Heart right ventricle (tissue), 16 donors: Measurements from ENCODE around the gene CLMP. TPM values are rescaled to one million over a fixed set of nuclear protein-coding genes. Genes with fewer than 3 reads are reported as not detected.
A peak's percentile ranks its signal among the peaks of the same experiment; 100 is the strongest.

Source experiments
- ATAC-seq, 8 donors: fragments of 200-7000 bp; cut with Tn5 transposase; one replicate each; pipeline ENCODE4 v1.9.1; 2020; ENCODE audit warnings: mild to moderate bottlenecking in 8 of 8, moderate library complexity in 8 of 8, moderate number of reproducible peaks in 1 of 8
- DNase-seq, 2 donors: peaks; one replicate each; pipeline ENCODE4 v3.0.0-alpha.2; 2020
- H3K27ac ChIP-seq, 10 donors: fragments of 200-600 bp; sonication (generic) in 2 of 10; one replicate each; pipeline versions ENCODE4 v1.5.0 to v1.8.0; 2020 to 2022; ENCODE audit warnings: mild to moderate bottlenecking in 3 of 10
- H3K27me3 ChIP-seq, 7 donors: fragments of 200-600 bp; one replicate each; pipeline ENCODE4 v1.8.0; 2021 to 2022; ENCODE audit warnings: mild to moderate bottlenecking in 2 of 7
- H3K36me3 ChIP-seq, 9 donors: fragments of 200-600 bp; sonication (generic) in 1 of 9; one replicate each; pipeline versions ENCODE4 v1.5.0 to v1.8.0; 2020 to 2022; ENCODE audit warnings: mild to moderate bottlenecking in 2 of 9
- H3K4me1 ChIP-seq, 9 donors: fragments of 200-600 bp; sonication (generic) in 1 of 9; one replicate each; pipeline versions ENCODE4 v1.5.0 to v1.8.0; 2020 to 2022; ENCODE audit warnings: mild to moderate bottlenecking in 4 of 9
- H3K4me3 ChIP-seq, 10 donors: fragments of 200-600 bp; sonication (generic) in 2 of 10; one replicate each; pipeline versions ENCODE4 v1.5.0 to v1.8.0; 2020 to 2022; ENCODE audit warnings: mild to moderate bottlenecking in 7 of 10, moderate library complexity in 2 of 10
- H3K9me3 ChIP-seq, 11 donors: fragments of 200-600 bp in 10 of 11; sonication (generic) in 2 of 11; one replicate each; pipeline versions ENCODE4 v1.5.0 to v1.8.0; 2013 to 2022; ENCODE audit warnings: mild to moderate bottlenecking in 2 of 11, control low read depth in 1 of 11, moderate library complexity in 1 of 11
- WGBS, 2 donors: extraction: QIAGEN DNeasy Blood & Tissue Kit; methylation state at CpG; one replicate each; pipeline ENCODE4 v1.1.7; 2013; ENCODE audit warnings: inconsistent platforms in 1 of 2; 5-methylcytosine and 5-hydroxymethylcytosine counted together
- intact Hi-C, 10 donors: fragments of 100-400 bp; cut with DNase I; formaldehyde crosslinking; loops; one replicate each; pipeline versions ENCODE4 v1.11.1 to v1.14.2; 2022
- polyA plus RNA-seq, 2 donors: library from polyadenylated mRNA; stranded (reverse); fragments of 200-250 nt; gene quantifications; one replicate each; pipeline ENCODE4 v1.2.3, GENCODE V29; 2013
- total RNA-seq, 10 donors: library from RNA; stranded (reverse); fragmentation: NEBNext Ultra II Directional in 3 of 10; extraction: Animal tissue kit (Norgen Biotek cat#: 25700) in 3 of 10; gene quantifications; one replicate each; pipeline versions ENCODE4 v1.2.1 to v1.2.4, GENCODE V29; 2021 to 2023
- TF ChIP-seq, protein P1 (sequence below), 9 donors: fragments of 200-600 bp; sonication (generic) in 2 of 9; IDR thresholded peaks; one replicate each; pipeline versions ENCODE4 v1.5.0 to v1.8.0; 2021 to 2022; ENCODE audit warnings: antibody characterized with exemption in 9 of 9, mild to moderate bottlenecking in 5 of 9, moderate library complexity in 1 of 9
- donor health status: Arrhythmogenic right ventricular cardiomyopathy.
- donor health status: ischemic (EF 13 %, LVEDD 7.1; RV severe dilation, severe dysfunction).
- donor health status: healthy with polysubstance abuse.
- donor health status: DM: no; HTN: yes; CAD: no.
- donor health status: DM: no; HTN: no; CAD: no.
- donor health status: ischemic (EF 25% LVEDD 6.9; RV normal size, moderate dysfunction).
- donor health status: ischemic (EF 25% LVEDD 5.7; RV mildly dilated, moderate dysfunction).
- donor health status: healthy.
- donor health status: DM: yes; HTN: yes; CAD: no.
- donor health status: Ischemic cardiomyopathy.
- donor health status: ischemic (EF 35%, LVEDD 5.7; RV mildly dilated, moderate dysfunction).
- donor health status: nonischemic (EF 11% LVEDD 7.7; RV severe dilation, severe dysfunction).
- donor health status: DM: yes; HTN: yes; CAD: no.
- donor health status: PGD.
- donor health status: ischemic (EF 29% LVEDD 5.4; RV normal size, mild dysfunction).
- donor health status: nonischemic (EF 23%, LVEDD 6.1; RV moderate dilation, normal function).

CLMP gene
- total and polyA plus RNA-seq, 12 donors, result 1.9 to 16.9 (median 5.2) TPM

DNA sequence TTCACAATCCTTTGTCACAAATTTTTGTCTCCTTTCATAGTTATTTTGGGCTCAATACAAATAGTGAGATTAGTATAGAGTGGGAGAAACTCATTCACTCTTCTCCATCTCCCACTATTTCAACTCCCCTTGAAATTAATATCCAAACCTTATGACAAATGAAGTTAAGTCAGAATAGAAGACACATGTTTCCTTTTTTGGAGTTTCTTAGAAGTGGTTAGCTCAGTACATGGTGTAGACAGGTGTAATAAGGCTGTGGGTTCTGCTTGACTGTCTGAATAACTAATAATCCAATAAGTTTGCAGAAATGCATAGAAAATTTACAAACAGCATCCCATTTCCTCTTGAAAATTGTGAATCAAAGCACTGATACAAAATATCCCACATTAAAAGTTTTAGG is 122.3 kb downstream of the CLMP start:
- Histone ChIP-seq H3K4me3 (no peak overlapping the region), H3K27ac (no peak overlapping the region), H3K9me3 (no peaks in the 10 kb centered on the region), H3K27me3 (no peaks in the 10 kb centered on the region), H3K4me1 (peaks cover 0 to 48% (median 0%) of the 10 kb centered on the region in 9 donors), H3K36me3 (peaks cover 0 to 18% (median 0%) of the 10 kb centered on the region in 9 donors)
- intact Hi-C loops, result no loop called here
- DNase-seq (no peak), ATAC-seq (no peak)
- TF ChIP-seq, protein P1, sequence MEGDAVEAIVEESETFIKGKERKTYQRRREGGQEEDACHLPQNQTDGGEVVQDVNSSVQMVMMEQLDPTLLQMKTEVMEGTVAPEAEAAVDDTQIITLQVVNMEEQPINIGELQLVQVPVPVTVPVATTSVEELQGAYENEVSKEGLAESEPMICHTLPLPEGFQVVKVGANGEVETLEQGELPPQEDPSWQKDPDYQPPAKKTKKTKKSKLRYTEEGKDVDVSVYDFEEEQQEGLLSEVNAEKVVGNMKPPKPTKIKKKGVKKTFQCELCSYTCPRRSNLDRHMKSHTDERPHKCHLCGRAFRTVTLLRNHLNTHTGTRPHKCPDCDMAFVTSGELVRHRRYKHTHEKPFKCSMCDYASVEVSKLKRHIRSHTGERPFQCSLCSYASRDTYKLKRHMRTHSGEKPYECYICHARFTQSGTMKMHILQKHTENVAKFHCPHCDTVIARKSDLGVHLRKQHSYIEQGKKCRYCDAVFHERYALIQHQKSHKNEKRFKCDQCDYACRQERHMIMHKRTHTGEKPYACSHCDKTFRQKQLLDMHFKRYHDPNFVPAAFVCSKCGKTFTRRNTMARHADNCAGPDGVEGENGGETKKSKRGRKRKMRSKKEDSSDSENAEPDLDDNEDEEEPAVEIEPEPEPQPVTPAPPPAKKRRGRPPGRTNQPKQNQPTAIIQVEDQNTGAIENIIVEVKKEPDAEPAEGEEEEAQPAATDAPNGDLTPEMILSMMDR (IDR thresholded peaks at IDR 0.05), result no peak

DNA sequence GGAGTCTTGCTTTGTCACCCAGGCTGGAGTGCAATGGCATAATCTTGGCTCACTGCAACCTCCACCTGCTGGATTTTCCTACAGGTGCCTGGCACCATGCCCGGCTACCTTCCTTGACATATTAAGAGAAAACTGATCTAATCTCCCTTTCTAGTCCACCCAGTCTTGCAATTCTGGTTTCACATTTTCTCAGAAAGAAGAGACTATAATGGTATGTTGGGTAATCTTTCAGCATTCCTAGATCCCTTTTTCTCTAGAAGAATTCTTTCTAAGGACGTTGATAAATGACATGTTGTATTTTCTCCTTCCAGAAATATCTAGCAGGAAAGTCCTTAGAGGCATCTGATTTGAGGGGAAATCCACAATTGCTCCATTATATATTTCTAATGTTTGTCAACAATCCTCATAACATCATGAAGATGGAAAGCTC is 122.7 kb downstream of the CLMP start:
- TF ChIP-seq, protein P1 (IDR thresholded peaks at IDR 0.05), result no peak
- Histone ChIP-seq H3K4me1 (peaks cover 0 to 48% (median 0%) of the 10 kb centered on the region in 9 donors), H3K9me3 (no peaks in the 10 kb centered on the region), H3K36me3 (peaks cover 0 to 18% (median 0%) of the 10 kb centered on the region in 9 donors), H3K4me3 (no peak overlapping the region), H3K27me3 (no peaks in the 10 kb centered on the region), H3K27ac (no peak overlapping the region)
- DNase-seq (no peak), ATAC-seq (no peak)
- whole genome bisulfite sequencing, 2 donors, result 67 to 68% methylated on average over 2 of the region's 2 CpGs
- intact Hi-C loops, result no loop called here

DNA sequence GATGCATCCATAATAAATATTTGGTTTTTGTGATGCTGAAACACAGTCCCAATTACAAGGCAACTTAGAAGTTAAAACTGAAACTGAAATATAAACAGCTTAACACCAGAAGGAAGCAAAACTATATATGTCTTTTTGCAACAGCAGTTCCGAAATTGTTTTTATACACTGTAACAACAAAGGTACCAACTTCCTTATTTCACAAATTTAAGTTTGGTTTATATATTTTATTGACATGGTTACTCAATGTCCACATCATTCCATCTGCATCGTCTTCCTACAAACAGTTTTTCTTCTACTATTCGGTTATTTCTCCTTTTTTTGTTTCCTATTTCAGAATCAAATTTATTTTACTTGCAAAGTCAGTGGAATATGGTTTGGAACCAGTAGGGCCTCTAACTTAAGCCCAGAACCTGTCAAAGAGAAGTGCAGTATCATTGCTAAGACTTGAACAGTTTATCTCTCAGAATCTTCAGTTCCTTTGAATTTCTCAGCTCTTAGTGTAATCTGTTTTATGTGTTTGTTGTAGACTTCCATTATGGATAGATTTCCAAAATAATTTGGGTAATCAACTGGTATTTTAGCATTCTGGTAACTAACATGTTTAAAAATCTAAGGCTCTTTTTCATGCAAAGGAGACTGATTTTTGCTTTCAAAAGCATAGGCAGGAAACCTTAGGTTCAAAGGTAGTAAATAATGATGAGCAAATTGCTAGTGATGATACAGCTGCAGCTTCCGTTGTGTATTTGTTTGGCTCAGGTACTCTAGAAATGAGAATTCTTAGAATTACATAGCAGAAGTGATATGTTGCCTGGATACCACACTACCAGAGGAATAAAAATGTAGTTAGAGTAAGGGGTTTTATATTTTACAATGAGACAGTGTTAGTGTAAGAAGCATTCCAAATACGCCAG is 124.9 kb downstream of the CLMP start:
- DNase-seq (no peak), ATAC-seq (peak in 1 of 8 donors; percentile 35)
- H3K4me1 ChIP-seq, result peaks cover 0 to 57% (median 4%) of the 10 kb centered on the region in 9 donors
- intact Hi-C loops, result no loop called here
- no peaks in the 10 kb centered on the region for H3K9me3 ChIP-seq
- H3K36me3 ChIP-seq, result peaks cover 0 to 18% (median 0%) of the 10 kb centered on the region in 9 donors
- TF ChIP-seq, protein P1 (IDR thresholded peaks at IDR 0.05), result no peak
- H3K4me3 ChIP-seq, result peak overlapping the region in 6 of 10 donors; percentile 21 to 42 (median 30)
- peak overlapping the region in 5 of 10 donors; percentile 13 to 82 (median 45) for H3K27ac ChIP-seq
- H3K27me3 ChIP-seq, result no peaks in the 10 kb centered on the region
- WGBS, 2 donors, result 77 to 87% methylated on average over 5 of the region's 5 CpGs

DNA sequence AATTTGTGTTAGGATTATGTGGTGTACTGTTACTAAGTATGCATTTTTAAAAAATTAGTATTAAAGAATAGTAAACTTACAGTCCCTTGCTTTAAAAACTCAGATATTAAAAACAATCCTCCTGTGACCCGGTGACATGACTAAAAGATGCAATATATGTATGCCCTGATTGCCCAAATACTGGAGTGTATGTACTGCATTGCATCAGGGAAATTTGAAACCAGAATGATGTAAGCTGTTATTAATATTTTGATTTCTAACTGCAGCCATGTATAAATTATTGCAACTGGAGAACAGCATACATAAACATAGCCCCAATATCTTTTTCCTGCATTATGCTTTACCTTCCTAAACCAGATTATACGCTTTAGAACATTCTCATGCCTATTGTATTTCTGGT is 129.4 kb downstream of the CLMP start:
- H3K9me3 ChIP-seq, result no peaks in the 10 kb centered on the region
- peaks cover 0 to 58% (median 25%) of the 10 kb centered on the region in 9 donors for H3K4me1 ChIP-seq
- H3K36me3 ChIP-seq, result peaks cover 0 to 10% (median 0%) of the 10 kb centered on the region in 9 donors
- no peaks in the 10 kb centered on the region for H3K27me3 ChIP-seq
- TF ChIP-seq, protein P1 (IDR thresholded peaks at IDR 0.05), result no peak
- intact Hi-C loops, result no loop called here
- H3K4me3 ChIP-seq, result no peak overlapping the region
- peak overlapping the region in 1 of 10 donors; percentile 100 for H3K27ac ChIP-seq
- no peak for DNase-seq
- no peak for ATAC-seq
- WGBS, 2 donors, result 93 to 97% methylated on average over 2 of the region's 2 CpGs
